Stimulated activated memory B cell treated with anti-CD40 and anti-IgM and Interleukin-4, amounts not matched to agents 10 μg/mL and 1 μg/mL and 100 μg/mL, for 72 hours (primary cell): ENCODE data around the gene TMEM217.

ENCODE experiments used
- ATAC-seq: fragments of 150-1000 bp; cut with Tn5 transposase; 2 replicates; pipeline ENCODE4 v1.10.0; 2021
- H3K27ac Mint-ChIP-seq: one replicate; pipeline ENCODE4 v1.8.0; 2022; ENCODE audit warnings: mild to moderate bottlenecking, mixed read lengths
- H3K27me3 Mint-ChIP-seq: one replicate; pipeline ENCODE4 v1.8.0; 2022; ENCODE audit warnings: mixed read lengths
- H3K36me3 Mint-ChIP-seq: one replicate; pipeline ENCODE4 v1.8.0; 2022; ENCODE audit warnings: mixed read lengths
- H3K4me1 Mint-ChIP-seq: one replicate; pipeline ENCODE4 v1.8.0; 2022; ENCODE audit warnings: mixed read lengths
- H3K4me3 Mint-ChIP-seq: one replicate; pipeline ENCODE4 v1.8.0; 2022; ENCODE audit warnings: mild to moderate bottlenecking, moderate library complexity, mixed read lengths
- H3K9me3 Mint-ChIP-seq: one replicate; pipeline ENCODE4 v1.8.0; 2022; ENCODE audit warnings: mixed read lengths

The TMEM217 gene

GRCh38 chr6:37176268-37177076 lies 81.5 kb downstream of the TMEM217 start:
- H3K27ac Mint-ChIP-seq, result peak overlapping the region; percentile 40
- peaks cover 32% of the 10 kb centered on the region for H3K36me3 Mint-ChIP-seq
- H3K27me3 Mint-ChIP-seq, result no peaks in the 10 kb centered on the region
- ATAC-seq, result no peak
- H3K4me1 Mint-ChIP-seq, result peaks cover 68% of the 10 kb centered on the region
- no peak overlapping the region for H3K4me3 Mint-ChIP-seq
- no peaks in the 10 kb centered on the region for H3K9me3 Mint-ChIP-seq

- Mint-ChIP-seq H3K36me3 (peaks cover 38% of the 10 kb centered on the region), H3K27me3 (no peaks in the 10 kb centered on the region), H3K4me1 (peaks cover 74% of the 10 kb centered on the region), H3K9me3 (no peaks in the 10 kb centered on the region), H3K27ac (peak overlapping the region; percentile 40), H3K4me3 (no peak overlapping the region)
- peak; percentile 86 for ATAC-seq
Observed at GRCh38 chr6:37175332-37176267, 82.3 kb downstream of the TMEM217 start.

- peaks cover 38% of the 10 kb centered on the region for H3K36me3 Mint-ChIP-seq
- H3K4me1 Mint-ChIP-seq, result peaks cover 74% of the 10 kb centered on the region
- H3K4me3 Mint-ChIP-seq, result no peak overlapping the region
- H3K9me3 Mint-ChIP-seq, result no peaks in the 10 kb centered on the region
- H3K27ac Mint-ChIP-seq, result peak overlapping the region; percentile 40
- H3K27me3 Mint-ChIP-seq, result no peaks in the 10 kb centered on the region
- ATAC-seq, result no peak
Observed at GRCh38 chr6:37174515-37175331, 83.2 kb downstream of the TMEM217 start.

GRCh38 chr6:37174196-37174514 lies 83.8 kb downstream of the TMEM217 start:
- Mint-ChIP-seq H3K4me3 (no peak overlapping the region), H3K27ac (no peak overlapping the region), H3K36me3 (peaks cover 38% of the 10 kb centered on the region), H3K27me3 (no peaks in the 10 kb centered on the region), H3K9me3 (no peaks in the 10 kb centered on the region), H3K4me1 (peaks cover 79% of the 10 kb centered on the region)
- ATAC-seq, result no peak

GRCh38 chr6:37173493-37174195 lies 84.3 kb downstream of the TMEM217 start:
- no peak for ATAC-seq
- H3K27me3 Mint-ChIP-seq, result no peaks in the 10 kb centered on the region
- peaks cover 84% of the 10 kb centered on the region for H3K4me1 Mint-ChIP-seq
- H3K36me3 Mint-ChIP-seq, result peaks cover 38% of the 10 kb centered on the region
- no peak overlapping the region for H3K4me3 Mint-ChIP-seq
- no peaks in the 10 kb centered on the region for H3K9me3 Mint-ChIP-seq
- H3K27ac Mint-ChIP-seq, result peak overlapping the region; percentile 20

- Mint-ChIP-seq H3K36me3 (peaks cover 38% of the 10 kb centered on the region), H3K9me3 (no peaks in the 10 kb centered on the region), H3K27ac (peak overlapping the region; percentile 20), H3K4me3 (no peak overlapping the region), H3K4me1 (peaks cover 86% of the 10 kb centered on the region), H3K27me3 (no peaks in the 10 kb centered on the region)
- ATAC-seq, result no peak
Observed at GRCh38 chr6:37172912-37173492, 84.9 kb downstream of the TMEM217 start.

- Mint-ChIP-seq H3K27me3 (no peaks in the 10 kb centered on the region), H3K36me3 (peaks cover 38% of the 10 kb centered on the region), H3K9me3 (no peaks in the 10 kb centered on the region), H3K4me3 (peak overlapping the region; percentile 92), H3K27ac (peak overlapping the region; percentile 99), H3K4me1 (peaks cover 78% of the 10 kb centered on the region)
- peak; percentile 18 for ATAC-seq
Observed at GRCh38 chr6:37171970-37172812, 85.8 kb downstream of the TMEM217 start.

- H3K27ac Mint-ChIP-seq, result peak overlapping the region; percentile 99
- H3K36me3 Mint-ChIP-seq, result peaks cover 38% of the 10 kb centered on the region
- no peaks in the 10 kb centered on the region for H3K27me3 Mint-ChIP-seq
- peaks cover 71% of the 10 kb centered on the region for H3K4me1 Mint-ChIP-seq
- H3K4me3 Mint-ChIP-seq, result peak overlapping the region; percentile 92
- no peaks in the 10 kb centered on the region for H3K9me3 Mint-ChIP-seq
- ATAC-seq, result no peak
Observed at GRCh38 chr6:37171201-37171969, 86.6 kb downstream of the TMEM217 start.

GRCh38 chr6:37170273-37171200 lies 87.4 kb downstream of the TMEM217 start:
- peak; percentile 51 for ATAC-seq
- Mint-ChIP-seq H3K4me1 (peaks cover 63% of the 10 kb centered on the region), H3K4me3 (peak overlapping the region; percentile 92), H3K27ac (peak overlapping the region; percentile 99), H3K27me3 (no peaks in the 10 kb centered on the region), H3K36me3 (peaks cover 38% of the 10 kb centered on the region), H3K9me3 (no peaks in the 10 kb centered on the region)

- peak within 1 kb of the TSS; percentile 97 for H3K4me3 Mint-ChIP-seq
- H3K36me3 Mint-ChIP-seq, result peaks cover 30% of the 10 kb centered on the region
- peak; percentile 95 for ATAC-seq
- H3K27ac Mint-ChIP-seq, result peak within 1 kb of the TSS; percentile 99
- H3K27me3 Mint-ChIP-seq, result no peaks in the 10 kb centered on the region
- peaks cover 54% of the 10 kb centered on the region for H3K4me1 Mint-ChIP-seq
- H3K9me3 Mint-ChIP-seq, result no peaks in the 10 kb centered on the region
Observed at GRCh38 chr6:37169496-37170272, 88.3 kb downstream of the TMEM217 start, which contains the start of gene PIM1. Gene PIM1 (plus strand): TSS chr6:37170152. CDS start chr6:37170576, 424 bp downstream.

- Mint-ChIP-seq H3K36me3 (peaks cover 23% of the 10 kb centered on the region), H3K4me3 (peak overlapping the region; percentile 97), H3K27me3 (no peaks in the 10 kb centered on the region), H3K9me3 (no peaks in the 10 kb centered on the region), H3K27ac (peak overlapping the region; percentile 99), H3K4me1 (peaks cover 47% of the 10 kb centered on the region)
- no peak for ATAC-seq
Observed at GRCh38 chr6:37168811-37169495, 89.0 kb downstream of the TMEM217 start.
